ENCODE data around the gene ASZ1. TPM values are rescaled to one million over a fixed set of nuclear protein-coding genes. Genes with fewer than 3 reads are reported as not detected.

The ASZ1 gene
- total RNA-seq, 3 donors from 2014 or later (not counting 1 experiment from before 2014, with no cell fraction given) = not detected

DNA sequence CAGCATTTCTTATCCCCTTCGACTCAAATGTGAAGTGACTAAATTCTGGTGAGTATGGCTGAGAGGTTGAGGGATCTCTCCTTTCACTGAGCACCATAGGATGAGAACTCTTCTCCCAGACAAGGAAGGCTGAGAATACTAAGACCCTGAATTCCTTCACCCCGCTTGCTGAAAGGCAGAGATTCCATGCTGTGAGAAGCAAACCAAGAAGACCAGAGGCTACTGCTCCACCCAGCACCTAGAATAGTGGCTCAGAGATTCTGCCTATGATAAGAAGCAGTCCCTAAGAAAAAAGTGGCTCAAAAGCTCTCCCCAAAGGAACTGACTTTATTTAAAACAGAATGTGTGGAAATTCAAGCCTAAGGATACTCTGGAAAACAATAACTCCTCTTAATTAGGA is 77.7 kb downstream of the ASZ1 start:
- Mint-ChIP-seq H3K27me3 (ENCODE audit: low read depth in 2 of 2) (no peaks in the 10 kb centered on the region), H3K27ac (no peak overlapping the region), H3K4me3 (no peak overlapping the region), H3K36me3 (no peaks in the 10 kb centered on the region), H3K9me3 (peaks cover 6% of the 10 kb centered on the region in 2 donors), H3K4me1 (no peaks in the 10 kb centered on the region)
- Histone ChIP-seq H3K4me1 (ENCODE audit: control insufficient read depth, insufficient read depth, low read length) (no peaks in the 10 kb centered on the region), H3K36me3 (ENCODE audit: control insufficient read depth, insufficient read depth, low read length) (no peaks in the 10 kb centered on the region), H3K9me3 (ENCODE audit: control insufficient read depth, insufficient read depth, low read length) (peaks cover 7% of the 10 kb centered on the region), H3K4me3 (ENCODE audit: low read length) (no peak overlapping the region), H3K27ac (ENCODE audit: low read length) (no peak overlapping the region), H3K27me3 (ENCODE audit: control insufficient read depth, insufficient read depth, low read length) (no peaks in the 10 kb centered on the region)
- 78% methylated on average over 1 of the region's 2 CpGs for WGBS (ENCODE audit: insufficient coverage)
- intact Hi-C loops (cut with micrococcal nuclease) = no loop called here
- TF ChIP-seq, protein P1, sequence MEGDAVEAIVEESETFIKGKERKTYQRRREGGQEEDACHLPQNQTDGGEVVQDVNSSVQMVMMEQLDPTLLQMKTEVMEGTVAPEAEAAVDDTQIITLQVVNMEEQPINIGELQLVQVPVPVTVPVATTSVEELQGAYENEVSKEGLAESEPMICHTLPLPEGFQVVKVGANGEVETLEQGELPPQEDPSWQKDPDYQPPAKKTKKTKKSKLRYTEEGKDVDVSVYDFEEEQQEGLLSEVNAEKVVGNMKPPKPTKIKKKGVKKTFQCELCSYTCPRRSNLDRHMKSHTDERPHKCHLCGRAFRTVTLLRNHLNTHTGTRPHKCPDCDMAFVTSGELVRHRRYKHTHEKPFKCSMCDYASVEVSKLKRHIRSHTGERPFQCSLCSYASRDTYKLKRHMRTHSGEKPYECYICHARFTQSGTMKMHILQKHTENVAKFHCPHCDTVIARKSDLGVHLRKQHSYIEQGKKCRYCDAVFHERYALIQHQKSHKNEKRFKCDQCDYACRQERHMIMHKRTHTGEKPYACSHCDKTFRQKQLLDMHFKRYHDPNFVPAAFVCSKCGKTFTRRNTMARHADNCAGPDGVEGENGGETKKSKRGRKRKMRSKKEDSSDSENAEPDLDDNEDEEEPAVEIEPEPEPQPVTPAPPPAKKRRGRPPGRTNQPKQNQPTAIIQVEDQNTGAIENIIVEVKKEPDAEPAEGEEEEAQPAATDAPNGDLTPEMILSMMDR (IDR thresholded peaks at IDR 0.05) = no peak
- DNase-seq = no peak
- no peak for ATAC-seq

GRCh38 chr7:117347962-117348672 is 79.2 kb downstream of the ASZ1 start:
- Histone ChIP-seq H3K27me3 (ENCODE audit: control insufficient read depth, insufficient read depth, low read length) (no peaks in the 10 kb centered on the region), H3K4me1 (ENCODE audit: control insufficient read depth, insufficient read depth, low read length) (no peaks in the 10 kb centered on the region), H3K36me3 (ENCODE audit: control insufficient read depth, insufficient read depth, low read length) (no peaks in the 10 kb centered on the region), H3K27ac (ENCODE audit: low read length) (no peak overlapping the region), H3K4me3 (ENCODE audit: low read length) (no peak overlapping the region), H3K9me3 (ENCODE audit: control insufficient read depth, insufficient read depth, low read length) (peaks cover 7% of the 10 kb centered on the region)
- Mint-ChIP-seq H3K4me3 (no peak overlapping the region), H3K36me3 (no peaks in the 10 kb centered on the region), H3K27ac (no peak overlapping the region), H3K4me1 (no peaks in the 10 kb centered on the region), H3K27me3 (ENCODE audit: low read depth in 2 of 2) (no peaks in the 10 kb centered on the region), H3K9me3 (peaks cover 6 to 9% of the 10 kb centered on the region in 2 donors)
- ATAC-seq (no peak), DNase-seq (no peak)
- intact Hi-C loops (cut with micrococcal nuclease) = no loop called here
- WGBS (ENCODE audit: insufficient coverage) = 80% methylated on average over 6 of the region's 7 CpGs
- TF ChIP-seq, protein P1 (IDR thresholded peaks at IDR 0.05) = no peak

DNA sequence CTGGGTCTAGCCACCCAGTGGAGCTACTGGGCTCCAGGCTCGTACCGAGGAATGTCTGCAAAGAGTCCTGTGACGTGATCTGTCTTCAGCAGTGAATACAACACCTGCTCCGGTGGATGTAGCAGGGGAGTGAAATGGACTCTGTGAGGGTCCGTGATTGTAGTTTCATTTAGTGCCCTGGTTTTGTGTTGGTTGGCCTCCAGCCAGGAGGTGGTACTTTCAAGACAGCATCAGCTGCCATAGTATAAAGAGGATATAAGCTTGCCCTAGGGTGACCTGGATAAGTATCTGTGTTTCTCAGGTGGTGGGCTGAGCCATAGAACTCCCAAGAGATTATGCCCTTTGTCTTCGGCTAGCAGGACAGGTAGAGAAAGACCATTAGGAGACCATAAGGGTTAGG is 79.8 kb downstream of the ASZ1 start:
- H3K9me3 Mint-ChIP-seq = peaks cover 6 to 9% of the 10 kb centered on the region in 2 donors
- intact Hi-C loops (cut with micrococcal nuclease) = no loop called here
- TF ChIP-seq, protein P1 (IDR thresholded peaks at IDR 0.05) = no peak
- H3K4me1 Mint-ChIP-seq = no peaks in the 10 kb centered on the region
- 89% methylated on average over 6 of the region's 6 CpGs for WGBS (ENCODE audit: insufficient coverage)
- no peaks in the 10 kb centered on the region for H3K27me3 ChIP-seq (ENCODE audit: control insufficient read depth, insufficient read depth, low read length)
- H3K4me3 Mint-ChIP-seq = no peak overlapping the region
- H3K4me1 ChIP-seq (ENCODE audit: control insufficient read depth, insufficient read depth, low read length) = no peaks in the 10 kb centered on the region
- no peaks in the 10 kb centered on the region for H3K36me3 Mint-ChIP-seq
- H3K27ac ChIP-seq (ENCODE audit: low read length) = no peak overlapping the region
- no peak overlapping the region for H3K4me3 ChIP-seq (ENCODE audit: low read length)
- H3K36me3 ChIP-seq (ENCODE audit: control insufficient read depth, insufficient read depth, low read length) = no peaks in the 10 kb centered on the region
- H3K9me3 ChIP-seq (ENCODE audit: control insufficient read depth, insufficient read depth, low read length) = peaks cover 7% of the 10 kb centered on the region
- no peak overlapping the region for H3K27ac Mint-ChIP-seq
- H3K27me3 Mint-ChIP-seq (ENCODE audit: low read depth in 2 of 2) = no peaks in the 10 kb centered on the region
- no peak for ATAC-seq
- no peak for DNase-seq

- Histone ChIP-seq H3K9me3 (ENCODE audit: control insufficient read depth, insufficient read depth, low read length) (peaks cover 7% of the 10 kb centered on the region), H3K27ac (ENCODE audit: low read length) (no peak overlapping the region), H3K36me3 (ENCODE audit: control insufficient read depth, insufficient read depth, low read length) (no peaks in the 10 kb centered on the region), H3K4me1 (ENCODE audit: control insufficient read depth, insufficient read depth, low read length) (no peaks in the 10 kb centered on the region), H3K4me3 (ENCODE audit: low read length) (no peak overlapping the region), H3K27me3 (ENCODE audit: control insufficient read depth, insufficient read depth, low read length) (no peaks in the 10 kb centered on the region)
- Mint-ChIP-seq H3K27me3 (ENCODE audit: low read depth in 2 of 2) (no peaks in the 10 kb centered on the region), H3K4me3 (no peak overlapping the region), H3K36me3 (no peaks in the 10 kb centered on the region), H3K27ac (no peak overlapping the region), H3K9me3 (peaks cover 6 to 9% of the 10 kb centered on the region in 2 donors), H3K4me1 (no peaks in the 10 kb centered on the region)
- TF ChIP-seq, protein P1 (IDR thresholded peaks at IDR 0.05) = no peak
- DNase-seq (no peak), ATAC-seq (no peak)
- intact Hi-C loops (cut with micrococcal nuclease) = no loop called here
Observed at GRCh38 chr7:117346161-117346560, 81.1 kb downstream of the ASZ1 start.
